DMS53 treated with DMSO at 0.1 percent for 48 hours (cell line): ENCODE results near the gene KIAA1586.
"Not testable (repeated sequence)": the region's sequence is repeated elsewhere in the genome, so short reads cannot be mapped to it uniquely, and the experiment has no call there.

Experiments used
- DNase-seq: peaks from one replicate; lab custom pipeline; 2025; ENCODE audit not compliant: unreplicated experiment; lab: John Stamatoyannopoulos, UW

Gene KIAA1586, protein sequence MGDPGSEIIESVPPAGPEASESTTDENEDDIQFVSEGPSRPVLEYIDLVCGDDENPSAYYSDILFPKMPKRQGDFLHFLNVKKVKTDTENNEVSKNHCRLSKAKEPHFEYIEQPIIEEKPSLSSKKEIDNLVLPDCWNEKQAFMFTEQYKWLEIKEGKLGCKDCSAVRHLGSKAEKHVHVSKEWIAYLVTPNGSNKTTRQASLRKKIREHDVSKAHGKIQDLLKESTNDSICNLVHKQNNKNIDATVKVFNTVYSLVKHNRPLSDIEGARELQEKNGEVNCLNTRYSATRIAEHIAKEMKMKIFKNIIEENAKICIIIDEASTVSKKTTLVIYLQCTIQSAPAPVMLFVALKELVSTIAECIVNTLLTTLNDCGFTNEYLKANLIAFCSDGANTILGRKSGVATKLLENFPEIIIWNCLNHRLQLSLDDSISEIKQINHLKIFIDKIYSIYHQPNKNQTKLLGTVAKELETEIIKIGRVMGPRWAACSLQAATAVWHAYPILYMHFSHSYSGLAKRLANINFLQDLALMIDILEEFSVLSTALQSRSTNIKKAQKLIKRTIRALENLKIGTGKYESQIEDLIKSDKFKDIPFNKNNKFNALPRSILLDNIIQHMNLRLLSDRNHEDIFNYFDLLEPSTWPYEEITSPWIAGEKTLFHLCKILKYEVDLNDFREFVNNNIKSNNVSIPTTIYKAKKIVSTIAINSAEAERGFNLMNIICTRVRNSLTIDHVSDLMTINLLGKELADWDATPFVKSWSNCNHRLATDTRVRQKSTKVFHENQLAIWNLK

DNA sequence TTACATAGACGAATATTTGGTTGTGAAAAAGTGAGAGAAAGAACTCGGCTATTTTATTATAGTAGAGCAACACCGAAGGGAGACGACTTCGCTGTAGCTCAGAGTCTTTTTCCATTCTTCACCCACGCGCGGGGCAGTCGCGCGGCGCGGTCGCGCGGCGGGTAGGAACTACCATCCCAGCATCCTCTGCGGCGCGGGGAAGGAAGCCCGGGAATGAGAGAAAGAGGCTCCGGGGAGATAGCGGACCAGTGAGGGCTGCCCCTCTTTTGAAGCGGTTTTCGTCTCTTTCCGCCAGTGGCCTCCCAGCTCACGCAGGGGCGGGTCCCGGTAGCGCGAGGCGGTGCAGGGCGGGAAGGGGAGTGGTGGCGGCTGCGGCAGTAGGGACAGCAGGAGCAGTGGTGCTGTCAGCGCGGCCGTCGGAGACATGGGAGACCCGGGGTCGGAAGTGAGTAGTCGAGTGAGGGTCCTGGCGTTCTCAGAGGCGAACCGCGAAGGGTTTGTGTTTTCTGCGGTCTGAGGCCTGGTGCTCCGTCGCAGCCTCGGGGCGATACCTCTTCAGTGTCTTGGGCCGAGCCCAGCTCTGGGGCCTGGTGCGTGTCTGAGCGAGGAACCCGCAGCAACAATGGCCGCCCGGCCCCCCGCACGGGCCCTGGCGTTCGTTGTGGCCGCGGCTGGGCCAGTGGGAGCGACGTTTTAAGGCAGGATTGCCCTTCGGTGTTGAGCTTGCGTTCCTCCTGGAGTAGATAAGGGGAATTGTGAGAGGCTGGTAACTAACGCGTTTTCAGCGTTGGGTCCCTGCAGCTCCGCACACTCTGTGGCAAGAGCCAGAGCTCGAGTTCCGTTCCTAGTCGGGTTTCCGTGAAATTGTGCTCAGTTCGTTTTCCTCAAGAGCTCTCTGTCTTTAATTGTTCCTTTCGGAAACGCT, at the start of gene KIAA1586:
Gene KIAA1586 (plus strand): TSS at position 362 of the 925 bp plus-strand sequence. CDS start 63 bp downstream, at position 425.
- DNase-seq: peak; percentile 93

DNA sequence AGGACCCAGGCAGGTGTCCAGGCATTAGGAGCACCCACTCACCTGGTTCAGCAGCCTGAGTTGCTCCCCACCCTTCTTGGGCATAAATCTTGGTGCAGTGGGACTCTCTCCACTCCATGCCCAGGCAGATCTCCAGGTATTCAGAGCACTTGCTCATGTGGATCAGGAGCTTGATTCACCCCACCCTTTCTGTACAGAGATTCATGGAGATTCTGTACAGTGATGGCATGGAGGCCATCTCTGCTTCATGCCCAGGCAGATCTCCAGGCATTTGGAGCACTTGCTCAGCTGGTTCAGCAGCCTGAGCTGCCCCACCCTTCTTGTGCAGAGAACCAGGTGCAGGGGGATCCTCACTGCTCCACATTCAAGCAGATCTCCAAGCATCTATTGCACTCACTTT, 47.4 kb upstream of the KIAA1586 start:
- no peak for DNase-seq

DNA sequence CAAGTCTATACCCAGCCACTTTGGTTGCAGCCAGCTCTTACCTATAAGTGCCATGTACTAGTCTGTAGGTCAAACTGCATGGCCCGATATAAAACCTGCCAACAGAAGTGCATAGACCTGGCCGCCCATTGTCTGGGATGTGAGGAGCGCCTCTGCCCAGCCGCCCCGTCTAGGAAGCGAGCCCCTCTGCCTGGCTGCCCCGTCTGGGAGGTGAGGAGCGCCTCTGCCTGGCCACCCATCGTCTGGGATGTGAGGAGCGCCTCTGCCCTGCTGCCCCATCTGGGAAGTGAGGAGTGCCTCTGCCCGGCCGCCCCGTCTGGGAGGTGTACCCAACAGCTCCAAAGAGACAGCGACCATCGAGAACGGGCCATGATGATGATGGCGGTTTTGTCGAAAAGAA, 46.7 kb upstream of the KIAA1586 start:
- not testable (repeated sequence) for DNase-seq

DNA sequence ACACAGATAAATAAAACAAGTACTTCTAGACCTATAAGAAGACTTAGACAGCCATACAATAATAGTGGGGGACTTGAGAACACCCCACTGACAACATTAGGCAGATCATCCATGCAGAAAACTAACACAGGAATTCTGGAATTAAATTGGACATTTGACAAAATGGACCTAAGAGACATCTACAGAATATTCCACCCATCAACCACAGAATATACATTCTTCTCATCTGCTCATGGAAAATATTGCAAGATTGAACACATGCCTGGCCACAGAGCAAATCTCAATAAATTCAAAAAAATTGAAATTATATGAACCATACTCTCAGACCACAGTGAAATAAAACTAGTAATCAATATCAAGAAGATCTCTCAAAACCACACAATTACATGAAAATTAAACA, 44.3 kb upstream of the KIAA1586 start:
- DNase-seq: no peak

DNA sequence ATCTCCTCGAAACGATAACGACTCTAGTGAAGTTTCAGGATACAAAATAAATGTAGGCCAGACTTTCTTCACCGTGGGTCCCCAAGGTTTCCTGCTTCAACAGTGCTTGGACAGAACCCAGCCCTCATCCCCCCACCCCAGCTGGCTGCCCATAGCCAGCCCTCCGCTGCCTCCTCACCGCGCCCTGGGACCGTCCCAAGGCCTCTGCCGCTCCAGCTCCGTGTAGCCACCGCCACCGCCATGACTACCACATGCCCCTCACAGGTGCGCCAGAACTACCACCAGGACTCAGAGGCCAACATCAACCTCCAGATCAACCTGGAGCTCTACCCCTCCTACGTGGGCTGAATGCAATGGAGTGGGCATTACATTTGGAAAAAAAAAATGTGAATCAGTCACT, 42.2 kb upstream of the KIAA1586 start:
- DNase-seq: no peak

DNA sequence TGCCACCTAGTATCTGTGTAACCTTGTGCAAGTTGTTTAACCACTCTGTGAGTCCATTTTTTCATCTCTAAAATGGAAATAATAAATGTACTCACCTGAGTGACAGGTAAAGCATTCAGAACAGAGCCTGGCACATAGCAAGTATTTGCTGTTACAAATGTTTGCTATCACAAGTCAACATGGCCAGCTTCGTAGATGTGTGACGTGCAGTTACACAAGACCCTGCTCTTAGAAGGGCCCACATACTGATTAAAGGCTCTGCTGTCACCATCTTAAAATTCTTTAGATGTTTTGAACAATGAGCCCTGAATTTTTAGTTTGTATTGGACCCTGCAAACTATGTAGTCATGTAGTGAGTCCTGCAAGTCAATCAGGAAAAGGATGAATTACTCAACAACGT, 40.4 kb upstream of the KIAA1586 start:
- no peak for DNase-seq

DNA sequence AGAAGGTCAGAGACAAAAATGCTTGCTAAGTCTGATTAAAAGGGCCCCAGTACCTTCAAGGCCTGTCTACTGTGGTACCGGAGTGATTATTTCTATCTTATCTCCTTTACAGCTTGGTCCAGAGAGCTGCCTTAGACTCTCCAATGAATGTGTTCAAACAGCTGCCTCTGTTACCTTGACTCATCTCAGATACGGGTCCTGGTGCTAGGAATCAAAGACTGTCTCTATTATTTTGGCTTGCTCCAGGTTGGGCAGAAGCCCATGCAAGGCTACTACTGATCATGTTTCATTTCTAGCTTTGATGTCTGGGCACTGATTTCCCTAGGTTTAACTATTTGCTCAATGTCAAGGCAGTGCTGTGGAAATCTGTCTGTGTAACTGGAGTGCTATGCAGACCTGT, 38.4 kb upstream of the KIAA1586 start:
- DNase-seq: not testable (repeated sequence)

DNA sequence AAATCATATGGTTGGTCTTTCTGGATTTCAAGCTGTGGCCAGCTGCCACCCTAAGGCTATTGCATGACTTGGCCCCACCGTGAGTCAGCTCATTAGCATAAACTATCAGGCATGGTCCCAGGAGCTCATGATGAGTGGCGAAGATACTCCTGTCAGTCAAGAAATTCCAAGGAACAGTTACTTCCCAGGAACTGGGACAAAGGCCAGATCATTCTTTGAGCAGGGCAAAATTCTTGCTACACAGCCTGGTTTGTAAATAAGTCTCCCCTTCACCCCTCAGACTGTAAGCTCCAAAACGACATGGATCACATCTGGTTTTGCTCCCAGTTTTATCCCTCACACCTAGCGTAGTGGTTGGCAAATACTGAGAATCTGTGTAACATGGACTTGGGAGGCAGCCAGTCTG, 33.0 kb upstream of the KIAA1586 start:
- no peak for DNase-seq

DNA sequence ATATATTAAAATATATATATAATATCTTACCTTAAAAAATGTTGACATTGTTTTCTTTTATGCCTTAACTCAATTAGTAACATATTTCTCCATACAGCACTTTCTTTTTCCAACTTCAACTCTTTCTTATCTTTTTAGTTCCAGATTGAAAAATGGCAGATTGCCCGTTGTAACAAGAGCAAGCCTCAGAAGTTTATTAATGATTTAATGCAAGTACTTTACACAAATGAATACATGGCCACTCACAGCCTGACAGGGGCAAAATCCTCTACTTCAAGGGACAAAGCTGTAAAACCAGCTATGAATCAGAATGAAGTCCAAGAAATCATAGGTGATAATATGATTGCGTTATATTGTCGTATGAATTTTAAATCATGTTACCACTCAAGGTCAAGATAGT, 29.4 kb upstream of the KIAA1586 start:
- DNase-seq: no peak

DNA sequence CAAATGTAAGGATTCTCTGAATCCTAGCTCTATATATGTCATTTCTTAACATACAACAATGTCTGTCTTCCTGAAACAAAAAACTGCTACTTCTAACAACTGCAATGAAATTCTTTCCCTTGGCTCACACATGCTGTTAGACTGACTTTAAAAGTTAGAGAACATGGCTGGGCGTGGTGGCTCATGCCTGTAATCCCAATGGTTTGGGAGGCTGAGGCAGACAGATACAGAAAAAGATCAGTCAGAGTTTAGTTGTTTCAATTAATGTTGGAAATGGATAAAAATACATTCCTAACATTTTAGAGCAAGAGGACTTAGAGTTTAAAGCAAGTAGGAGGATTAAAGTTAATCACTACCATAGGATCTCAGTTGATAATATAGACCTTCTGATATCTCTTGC, 28.7 kb upstream of the KIAA1586 start:
- no peak for DNase-seq

DNA sequence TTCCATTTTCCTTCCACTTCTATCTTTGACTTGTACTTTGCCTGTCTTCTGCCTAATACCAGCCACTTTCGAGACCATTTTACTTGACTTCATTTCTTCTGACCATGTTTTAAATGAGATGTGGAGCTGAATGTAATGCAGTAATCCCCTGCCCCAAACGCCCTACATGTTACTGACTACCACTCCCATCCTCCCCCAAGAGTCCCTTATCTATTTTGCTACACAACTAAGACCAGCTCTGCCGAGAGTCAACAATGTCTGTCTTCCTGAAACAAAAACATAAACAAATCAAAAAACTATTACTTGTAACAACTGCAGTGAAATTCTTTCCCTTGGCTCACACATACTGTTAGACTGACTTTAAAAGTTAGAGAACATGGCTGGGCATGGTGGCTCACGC, 27.1 kb upstream of the KIAA1586 start:
- DNase-seq: no peak

DNA sequence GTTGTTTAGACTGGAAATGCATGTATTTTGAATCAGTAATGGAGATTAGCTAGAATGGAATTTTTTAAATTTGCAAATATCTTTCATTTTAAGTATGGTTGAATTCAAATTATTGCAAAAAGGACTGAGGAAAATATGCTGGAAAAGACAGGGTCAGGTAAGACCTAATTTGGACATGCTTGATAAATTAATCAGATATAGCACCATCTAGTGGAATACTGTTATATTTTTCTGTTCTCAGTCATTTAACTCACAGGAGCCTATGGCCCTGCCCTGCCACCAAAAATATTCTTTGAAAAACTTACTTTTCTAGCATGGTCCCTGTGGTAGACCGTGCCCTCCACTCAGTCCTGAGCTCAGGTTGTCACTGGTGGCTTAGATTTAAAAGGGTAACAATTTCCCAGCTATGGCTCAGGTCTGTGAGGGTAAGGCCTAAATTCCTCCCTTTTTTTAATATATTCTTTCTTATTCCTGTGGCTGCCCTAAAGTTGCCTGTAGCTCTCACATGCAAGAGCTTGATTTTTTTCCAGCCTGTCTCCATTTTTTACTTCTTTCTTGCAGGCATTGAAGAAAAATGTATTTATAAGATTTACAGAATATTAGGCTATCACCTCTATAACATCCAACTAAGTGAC, 25.3 kb upstream of the KIAA1586 start:
- peak; percentile 67 for DNase-seq

DNA sequence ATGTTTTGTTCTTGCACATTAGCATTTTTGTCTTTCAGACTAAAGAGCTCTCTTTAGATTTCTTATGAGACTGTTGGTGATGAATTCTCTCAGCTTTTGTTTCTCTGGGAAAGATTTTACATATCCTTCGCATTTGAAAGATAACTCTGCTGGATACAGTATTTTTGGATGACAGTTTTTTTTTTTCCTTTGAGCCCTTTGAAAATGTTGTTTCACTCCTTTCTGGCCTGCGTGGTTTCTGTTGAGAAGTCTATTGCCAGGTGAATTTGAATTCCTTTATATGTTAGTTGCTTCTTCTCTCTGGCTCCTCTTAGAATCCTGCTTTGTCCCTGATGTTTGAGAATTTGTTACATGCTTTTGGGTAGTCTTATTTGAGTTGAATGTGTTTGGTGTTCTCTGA, 22.2 kb upstream of the KIAA1586 start:
- DNase-seq: no peak

DNA sequence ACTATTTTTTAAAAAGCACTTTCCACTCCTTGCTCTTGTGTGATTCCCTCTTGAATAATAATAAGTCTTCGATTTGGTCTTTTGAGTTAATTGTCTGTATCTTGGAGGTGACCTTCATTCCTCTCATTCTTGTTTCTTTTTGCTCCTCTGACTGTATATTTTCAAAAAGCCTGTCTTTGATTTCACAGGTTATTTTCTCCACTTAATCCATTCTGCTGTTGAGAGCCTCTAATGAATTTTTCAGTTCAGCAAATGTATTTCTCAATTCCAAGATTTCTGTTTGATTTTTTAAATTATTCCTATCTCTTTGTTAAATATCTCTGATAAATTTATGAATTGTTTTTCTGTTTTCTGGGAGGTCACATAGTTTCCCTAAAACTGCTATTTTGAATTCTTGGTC, 21.7 kb upstream of the KIAA1586 start:
- DNase-seq: no peak

DNA sequence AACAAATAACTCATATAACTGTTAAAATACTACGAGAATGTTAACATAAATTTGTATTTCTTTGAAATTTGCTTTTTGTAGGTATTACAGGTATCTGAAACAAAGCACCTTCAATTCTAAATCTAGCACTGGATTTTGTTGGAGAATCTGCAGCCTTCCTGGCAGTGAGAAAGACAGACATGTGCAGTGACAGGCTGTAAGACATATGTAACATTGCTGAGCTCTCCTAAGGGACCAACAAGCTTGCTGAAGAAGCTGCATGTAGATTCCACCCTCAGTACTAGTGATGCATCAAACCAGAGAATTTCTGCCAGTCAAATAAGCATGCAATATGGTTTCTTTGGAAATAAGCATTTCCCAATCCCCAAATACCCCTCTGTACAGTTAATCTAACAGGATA, 20.5 kb upstream of the KIAA1586 start:
- no peak for DNase-seq

DNA sequence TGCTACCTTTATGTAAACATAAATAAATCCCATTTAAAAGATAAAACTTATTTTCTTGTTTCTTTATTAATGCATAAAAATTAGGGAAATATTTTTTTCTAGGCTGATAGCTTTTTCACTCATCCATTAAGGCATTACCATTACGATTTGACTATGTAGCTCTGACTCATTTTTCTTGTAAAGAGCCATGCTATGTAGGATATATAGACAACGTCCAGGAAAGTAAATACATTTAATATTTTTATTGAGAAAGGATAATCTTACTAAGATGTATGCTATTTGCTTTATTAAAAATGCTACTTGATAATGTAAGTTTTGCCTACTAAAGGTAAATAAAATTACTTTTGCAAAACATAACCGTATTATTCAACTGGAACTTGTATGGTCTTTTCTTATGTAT, 19.2 kb upstream of the KIAA1586 start:
- DNase-seq: no peak

DNA sequence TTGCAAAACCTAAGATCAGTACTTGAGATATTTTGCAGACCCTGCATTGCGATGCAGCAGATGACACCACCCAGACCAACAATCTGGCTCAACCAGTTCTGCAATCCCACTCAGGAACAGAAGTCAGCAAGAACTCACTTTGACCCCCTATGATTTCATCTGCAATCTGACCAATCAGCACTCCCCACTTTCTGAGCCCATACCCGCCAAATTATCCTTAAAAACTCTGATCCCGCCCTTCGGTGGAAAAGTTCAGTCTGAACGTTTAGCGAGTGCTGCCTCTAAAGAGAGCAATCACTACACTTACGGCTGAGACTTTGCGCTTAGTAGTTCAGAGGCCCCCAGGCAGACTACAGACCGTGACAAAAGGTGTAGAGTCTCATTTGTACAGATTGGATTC, 17.3 kb upstream of the KIAA1586 start:
- DNase-seq: no peak

DNA sequence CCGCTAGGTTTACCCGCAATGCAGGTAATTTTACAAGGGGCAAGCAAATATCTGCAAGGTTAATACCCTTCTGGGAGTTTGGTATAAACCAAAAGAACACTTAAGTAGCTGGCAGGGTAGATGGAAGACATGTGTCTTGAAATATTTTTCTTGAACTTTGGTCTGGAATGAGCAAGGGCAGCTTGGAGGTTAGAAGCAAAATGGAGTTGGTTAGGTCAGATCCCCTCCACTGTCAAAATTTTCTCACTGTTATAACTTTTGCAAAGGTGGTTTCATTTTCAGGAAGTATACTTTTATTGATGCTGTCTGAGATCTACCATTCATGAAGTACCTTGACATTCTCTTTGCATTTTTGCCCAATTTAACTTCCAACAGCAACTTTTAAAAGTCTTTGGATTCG, 13.3 kb upstream of the KIAA1586 start:
- DNase-seq: no peak

DNA sequence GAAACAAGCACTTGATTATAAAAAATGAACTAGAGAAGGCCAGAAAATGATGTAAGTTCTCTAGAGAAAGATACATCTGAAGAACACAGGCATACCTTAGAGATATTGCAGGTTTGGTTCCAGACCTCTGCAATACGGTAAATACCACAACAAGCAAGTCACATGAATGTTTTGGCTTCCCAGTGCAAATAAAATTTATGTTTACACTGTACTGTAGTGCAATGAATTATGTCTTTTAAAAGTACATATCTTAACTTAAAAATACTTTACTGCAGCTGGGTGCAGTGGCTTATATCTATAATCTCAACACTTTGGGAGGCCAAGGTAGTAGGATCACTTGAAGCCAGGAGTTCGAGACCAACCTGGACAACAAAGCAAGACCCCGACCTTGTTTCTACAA, 10.9 kb upstream of the KIAA1586 start:
- DNase-seq: no peak

DNA sequence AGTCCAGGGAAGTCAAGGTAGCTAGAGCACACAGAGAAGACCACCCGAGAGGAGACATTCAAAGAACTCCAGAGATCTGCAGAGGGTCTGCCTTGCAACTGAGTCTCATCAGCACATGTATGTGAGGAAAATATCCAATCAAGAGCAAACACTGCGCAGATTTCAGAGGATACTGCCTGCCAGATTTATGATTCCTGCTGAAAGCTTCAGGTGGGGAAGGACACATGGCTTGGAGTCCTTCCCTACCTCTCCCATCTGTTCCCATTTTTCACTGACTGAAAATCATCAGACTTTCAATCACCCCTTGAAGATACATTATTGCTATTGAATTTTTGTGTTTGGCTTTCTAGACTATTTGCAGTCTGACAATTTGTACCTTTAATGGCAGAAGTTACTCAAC, 7.6 kb upstream of the KIAA1586 start:
- DNase-seq: no peak

DNA sequence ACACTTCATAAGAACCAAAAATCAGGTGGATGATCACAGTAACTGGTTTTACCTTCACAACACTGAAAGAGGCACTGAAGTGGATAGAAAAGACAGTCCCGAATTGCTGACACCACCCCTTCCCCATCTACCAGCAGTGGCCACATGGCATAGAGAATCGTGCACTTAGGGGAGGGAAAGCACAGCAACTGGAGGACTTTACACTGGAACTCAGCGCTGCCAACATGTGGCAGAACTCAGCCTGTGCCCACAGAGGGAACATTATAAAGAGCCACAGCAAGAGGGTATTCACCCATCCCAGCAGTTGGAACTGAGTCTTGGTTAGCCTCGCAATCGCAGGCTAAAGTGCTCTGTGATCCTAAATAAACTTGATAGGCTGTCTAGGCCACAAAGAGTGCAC, 6.5 kb upstream of the KIAA1586 start:
- DNase-seq: no peak
